ENCODE measurements around the gene PAWR.

- no peak for TF ChIP-seq EP300 (IDR thresholded peaks at IDR 0.05)
- TF ChIP-seq CTCF (IDR thresholded peaks at IDR 0.05): no peak
- TF ChIP-seq POLR2AphosphoS5 (IDR thresholded peaks at IDR 0.05): no peak
Observed at GRCh38 chr12:79548610-79548924, 142.2 kb downstream of the PAWR start.
